ENCODE results near the gene MLN. TPM values are rescaled to one million over a fixed set of nuclear protein-coding genes. Genes with fewer than 3 reads are reported as not detected.
A peak's percentile ranks its signal among the peaks of the same experiment; 100 is the strongest.

The MLN gene
- total and polyA plus RNA-seq, 10 donors, result not detected

DNA sequence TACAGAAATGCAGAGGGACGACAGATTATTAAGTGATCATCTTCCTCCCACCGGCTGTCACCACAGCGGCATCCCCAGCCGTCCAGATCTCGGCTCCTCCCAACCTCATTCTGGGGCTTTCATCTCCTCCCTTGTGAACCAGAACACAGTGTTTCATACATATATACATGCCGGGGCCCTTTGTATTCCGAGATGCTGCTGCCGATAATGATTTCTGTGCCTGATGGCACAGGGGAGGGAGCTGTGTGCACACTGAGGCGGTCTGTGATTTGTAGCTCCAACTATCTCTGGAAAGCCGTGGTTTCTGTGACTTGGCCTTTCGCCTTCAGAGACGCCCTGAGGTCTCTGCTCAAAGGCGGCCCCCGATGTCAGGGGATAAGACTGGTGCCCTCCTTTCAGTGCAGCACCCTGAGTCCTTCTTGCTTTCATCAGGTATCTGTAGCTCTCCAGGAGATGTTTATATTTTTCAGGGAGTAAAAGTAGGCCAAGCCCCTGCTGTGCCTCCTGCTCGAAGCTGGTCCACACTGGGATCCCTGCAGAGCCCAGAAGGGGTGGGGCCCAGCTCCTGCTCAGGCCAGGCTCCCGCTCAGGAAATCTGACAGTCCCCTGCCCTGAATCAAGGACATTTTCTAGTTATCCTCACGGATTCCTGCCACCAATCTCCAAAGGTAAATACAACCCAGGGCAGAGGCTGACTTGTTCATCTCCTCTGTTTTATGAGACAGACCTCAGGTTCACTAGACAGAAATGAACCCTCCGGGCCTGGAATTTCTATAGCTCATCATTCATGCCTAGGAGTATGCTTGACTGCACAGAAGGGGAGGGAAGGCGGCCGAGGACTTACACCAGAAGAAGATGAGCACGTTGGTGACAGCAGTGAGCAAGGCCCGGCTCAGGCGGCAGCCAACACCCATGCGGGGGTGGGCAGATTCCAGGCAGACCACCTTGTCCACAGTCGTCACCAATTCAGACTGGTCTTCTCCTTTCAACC is 26.1 kb downstream of the MLN start:
- H3K9me3 ChIP-seq, result no peaks in the 10 kb centered on the region
- H3K27me3 ChIP-seq (replicated peaks in 1 of 7), result no peaks in the 10 kb centered on the region
- intact Hi-C loops (cut with DNase I; ENCODE audit: low total_unique reads), result no loop called here
- H3K36me3 ChIP-seq, result peaks cover 7 to 100% (median 99%) of the 10 kb centered on the region in 6 donors
- no peak for DNase-seq
- no peak overlapping the region for H3K4me3 ChIP-seq
- peaks cover 0 to 24% (median 3%) of the 10 kb centered on the region in 6 donors for H3K4me1 ChIP-seq
- H3K27ac ChIP-seq, result no peak overlapping the region
- WGBS, 5 donors, result 89 to 98% (median 94%) methylated on average over 24 to 25 of the region's 25 CpGs
- TF ChIP-seq POLR2AphosphoS5 (IDR thresholded peaks at IDR 0.05), result peak in 1 of 3 donors; percentile 28
- TF ChIP-seq, protein P1, sequence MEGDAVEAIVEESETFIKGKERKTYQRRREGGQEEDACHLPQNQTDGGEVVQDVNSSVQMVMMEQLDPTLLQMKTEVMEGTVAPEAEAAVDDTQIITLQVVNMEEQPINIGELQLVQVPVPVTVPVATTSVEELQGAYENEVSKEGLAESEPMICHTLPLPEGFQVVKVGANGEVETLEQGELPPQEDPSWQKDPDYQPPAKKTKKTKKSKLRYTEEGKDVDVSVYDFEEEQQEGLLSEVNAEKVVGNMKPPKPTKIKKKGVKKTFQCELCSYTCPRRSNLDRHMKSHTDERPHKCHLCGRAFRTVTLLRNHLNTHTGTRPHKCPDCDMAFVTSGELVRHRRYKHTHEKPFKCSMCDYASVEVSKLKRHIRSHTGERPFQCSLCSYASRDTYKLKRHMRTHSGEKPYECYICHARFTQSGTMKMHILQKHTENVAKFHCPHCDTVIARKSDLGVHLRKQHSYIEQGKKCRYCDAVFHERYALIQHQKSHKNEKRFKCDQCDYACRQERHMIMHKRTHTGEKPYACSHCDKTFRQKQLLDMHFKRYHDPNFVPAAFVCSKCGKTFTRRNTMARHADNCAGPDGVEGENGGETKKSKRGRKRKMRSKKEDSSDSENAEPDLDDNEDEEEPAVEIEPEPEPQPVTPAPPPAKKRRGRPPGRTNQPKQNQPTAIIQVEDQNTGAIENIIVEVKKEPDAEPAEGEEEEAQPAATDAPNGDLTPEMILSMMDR (IDR thresholded peaks at IDR 0.05 in 8 of 11, conservative IDR thresholded peaks at IDR 0.05 in 3 of 11), result no peak
- TF ChIP-seq POLR2A (IDR thresholded peaks at IDR 0.05), result no peak

DNA sequence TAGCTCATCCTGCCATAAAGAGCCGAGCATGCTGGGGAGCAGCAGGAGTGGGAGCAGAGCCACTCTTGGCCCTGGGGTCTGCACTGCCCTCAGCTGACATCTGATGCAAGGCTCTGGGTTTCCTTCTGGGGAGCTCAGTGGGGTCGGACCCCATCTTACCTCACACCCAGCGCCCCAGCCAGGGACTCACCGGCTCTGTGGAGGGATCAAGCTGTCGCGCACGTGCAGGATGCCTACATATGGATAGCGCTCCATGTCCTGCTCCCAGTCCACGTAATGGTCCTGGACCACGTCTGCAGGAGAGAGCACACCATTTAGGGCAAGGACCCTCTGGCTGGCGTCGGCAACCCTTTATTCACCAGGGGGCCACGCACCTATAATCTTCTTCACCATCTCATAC is 27.0 kb downstream of the MLN start:
- H3K4me1 ChIP-seq, result peaks cover 0 to 31% (median 10%) of the 10 kb centered on the region in 6 donors

DNA sequence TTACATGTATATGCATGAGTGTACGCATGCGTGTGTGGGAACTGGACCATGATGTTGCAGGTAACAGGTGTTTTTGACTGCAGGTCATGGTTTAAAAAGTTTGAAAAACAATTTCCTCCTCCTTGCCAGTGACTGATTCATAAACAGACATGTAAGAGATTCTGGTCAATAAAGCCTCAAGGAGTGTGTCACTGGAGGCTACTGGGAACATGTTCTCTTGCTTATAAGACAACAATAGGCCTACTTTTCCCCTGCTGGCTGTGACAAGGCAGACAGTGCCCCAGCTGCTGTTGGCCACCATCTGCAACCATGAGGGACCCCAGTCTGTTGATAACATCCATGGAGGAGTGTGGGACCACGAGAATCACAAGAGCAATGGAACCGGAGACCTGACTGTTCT is 27.6 kb downstream of the MLN start:
- Histone ChIP-seq H3K36me3 (peaks cover 7 to 97% (median 92%) of the 10 kb centered on the region in 6 donors), H3K9me3 (no peaks in the 10 kb centered on the region), H3K27me3 (replicated peaks in 1 of 7) (no peaks in the 10 kb centered on the region), H3K4me3 (no peak overlapping the region), H3K27ac (no peak overlapping the region), H3K4me1 (peaks cover 0 to 31% (median 14%) of the 10 kb centered on the region in 6 donors)
- intact Hi-C loops (cut with DNase I; ENCODE audit: low total_unique reads), result no loop called here
- DNase-seq, result no peak
- TF ChIP-seq POLR2AphosphoS5 (IDR thresholded peaks at IDR 0.05) (no peak), POLR2A (IDR thresholded peaks at IDR 0.05) (no peak)
- TF ChIP-seq, protein P1 (IDR thresholded peaks at IDR 0.05 in 8 of 11, conservative IDR thresholded peaks at IDR 0.05 in 3 of 11), result no peak
- WGBS, 5 donors, result 90 to 97% (median 95%) methylated on average over 4 of the region's 4 CpGs

More for the DNA sequence above, 27.0 kb downstream of the MLN start:
- Histone ChIP-seq H3K4me3 (no peak overlapping the region), H3K27ac (no peak overlapping the region), H3K27me3 (replicated peaks in 1 of 7) (no peaks in the 10 kb centered on the region), H3K9me3 (no peaks in the 10 kb centered on the region), H3K36me3 (peaks cover 7 to 100% (median 98%) of the 10 kb centered on the region in 6 donors)
- 85 to 96% (median 89%) methylated on average over 11 to 13 of the region's 13 CpGs for WGBS, 5 donors
- intact Hi-C loops (cut with DNase I; ENCODE audit: low total_unique reads), result no loop called here
- no peak for DNase-seq
- TF ChIP-seq POLR2A (IDR thresholded peaks at IDR 0.05), result no peak
- peak in 1 of 3 donors; percentile 60 for TF ChIP-seq POLR2AphosphoS5 (IDR thresholded peaks at IDR 0.05)
- TF ChIP-seq, protein P1 (IDR thresholded peaks at IDR 0.05 in 8 of 11, conservative IDR thresholded peaks at IDR 0.05 in 3 of 11), result no peak

DNA sequence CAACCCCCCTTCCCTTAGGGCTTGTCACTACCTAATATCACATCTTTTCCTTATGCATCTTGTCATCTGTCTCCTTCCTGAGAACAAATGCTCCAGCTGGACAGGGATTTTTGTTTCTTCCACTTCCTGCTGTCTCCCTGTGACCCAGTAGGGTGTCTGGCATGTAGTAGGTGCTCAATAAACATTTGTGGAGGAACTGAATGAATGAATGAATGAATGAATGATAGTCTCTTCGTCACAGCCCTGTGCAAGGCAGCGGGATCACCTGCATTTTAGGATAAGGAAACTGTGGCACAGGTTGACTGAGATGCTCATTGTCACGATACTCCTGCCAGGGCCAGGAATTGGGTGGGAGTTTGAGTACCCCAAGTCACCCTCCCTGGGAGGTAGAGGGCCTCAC is 29.0 kb downstream of the MLN start:
- DNase-seq, result no peak
- no peak for TF ChIP-seq POLR2A (IDR thresholded peaks at IDR 0.05)
- TF ChIP-seq POLR2AphosphoS5 (IDR thresholded peaks at IDR 0.05), result no peak
- TF ChIP-seq, protein P1 (IDR thresholded peaks at IDR 0.05 in 8 of 11, conservative IDR thresholded peaks at IDR 0.05 in 3 of 11), result no peak
- H3K27ac ChIP-seq, result no peak overlapping the region
- intact Hi-C loops (cut with DNase I; ENCODE audit: low total_unique reads), result loop anchor here (5.0 kb wide), 1 partner anchor 378 kb away; no protein-coding TSS in a partner anchor
- no peaks in the 10 kb centered on the region for H3K9me3 ChIP-seq
- no peak overlapping the region for H3K4me3 ChIP-seq
- peaks cover 6 to 82% (median 78%) of the 10 kb centered on the region in 6 donors for H3K36me3 ChIP-seq
- peaks cover 0 to 7% (median 0%) of the 10 kb centered on the region in 7 donors for H3K27me3 ChIP-seq (replicated peaks in 1 of 7)
- WGBS, 5 donors, result 94 to 99% (median 97%) methylated on average over 3 of the region's 3 CpGs
- H3K4me1 ChIP-seq, result peaks cover 3 to 35% (median 22%) of the 10 kb centered on the region in 6 donors
